Neural cell (in vitro differentiated cells): ENCODE data around the gene STXBP5. TPM values are rescaled to one million over a fixed set of nuclear protein-coding genes. Genes with fewer than 3 reads are reported as not detected.

Source experiments
- H2AFZ ChIP-seq: fragments of 200-600, 300-800 bp; sonication (generic), shearing (Covaris generic); 2 replicates; pipeline ENCODE4 v1.6.0; 2014; ENCODE audit warnings: low read depth, mild to moderate bottlenecking, antibody characterized with exemption, low read length, moderate library complexity
- H3F3A ChIP-seq: fragments of 200-600 bp; shearing (Covaris generic); 2 replicates; pipeline ENCODE4 v1.6.1; 2016; ENCODE audit warnings: mild to moderate bottlenecking, moderate library complexity, mixed read lengths, antibody characterized with exemption, low read length; ENCODE audit not compliant: insufficient read depth, poor library complexity, severe bottlenecking
- H3K27ac ChIP-seq: fragments of 200-600, 300-800 bp; sonication (generic), shearing (Covaris generic); 2 replicates; pipeline ENCODE4 v1.5.1; 2014; ENCODE audit warnings: mild to moderate bottlenecking, low read length, moderate library complexity
- H3K27me3 ChIP-seq: fragments of 300-800, 200-600 bp; sonication (generic), shearing (Covaris generic); 2 replicates; pipeline ENCODE4 v1.6.0; 2014; ENCODE audit warnings: mild to moderate bottlenecking, low read depth, low read length, moderate library complexity; ENCODE audit not compliant: insufficient read depth
- H3K36me3 ChIP-seq: fragments of 300-800, 200-600 bp; sonication (generic), shearing (Covaris generic); 2 replicates; pipeline ENCODE4 v1.5.1; 2014; ENCODE audit warnings: mild to moderate bottlenecking, antibody characterized with exemption, low read length, moderate library complexity; ENCODE audit not compliant: insufficient read depth
- H3K4me2 ChIP-seq: fragments of 300-800, 200-600 bp; sonication (generic), shearing (Covaris generic); 2 replicates; pipeline ENCODE4 v1.6.0; 2014; ENCODE audit warnings: mild to moderate bottlenecking, low read length
- H3K4me3 ChIP-seq: fragments of 300-800, 200-600 bp; sonication (generic), shearing (Covaris generic); 2 replicates; pipeline ENCODE4 v1.5.1; 2014; ENCODE audit warnings: mild to moderate bottlenecking, low read length, moderate library complexity
- H3K79me2 ChIP-seq: fragments of 200-600 bp; shearing (Covaris generic); replicated peaks from 2 replicates; pipeline ENCODE4 v1.6.0; 2014; ENCODE audit warnings: mild to moderate bottlenecking, low read length, moderate library complexity; ENCODE audit not compliant: insufficient read depth
- H3K9ac ChIP-seq: fragments of 300-800, 200-600 bp; sonication (generic), shearing (Covaris generic); 2 replicates; pipeline ENCODE4 v1.6.1; 2016; ENCODE audit warnings: mild to moderate bottlenecking, low read length, mixed read lengths
- H3K9me2 ChIP-seq: fragments of 200-600 bp; shearing (Covaris generic); 2 replicates; pipeline ENCODE4 v1.6.1; 2016; ENCODE audit warnings: mild to moderate bottlenecking, low read length, mixed read lengths; ENCODE audit not compliant: insufficient read depth
- H3K9me3 ChIP-seq: fragments of 200-600, 300-800 bp; sonication (generic), shearing (Covaris generic); 2 replicates; pipeline ENCODE4 v1.6.1; 2016; ENCODE audit warnings: mild to moderate bottlenecking, mixed run types, low read length, moderate library complexity, mixed read lengths
- H4K20me1 ChIP-seq: fragments of 200-600 bp; shearing (Covaris generic); 2 replicates; pipeline ENCODE4 v1.6.1; 2016; ENCODE audit warnings: mild to moderate bottlenecking, mixed run types; ENCODE audit not compliant: insufficient read depth
- EP300 ChIP-seq: fragments of 450-650 bp; conservative IDR thresholded peaks from 2 replicates; pipeline ENCODE4 v1.6.1; 2014; ENCODE audit warnings: antibody characterized with exemption, mild to moderate bottlenecking, moderate library complexity; ENCODE audit not compliant: poor library complexity, severe bottlenecking
- EZH2 ChIP-seq: fragments of 200-600, 300-800 bp; shearing (Covaris generic), sonication (generic); IDR thresholded peaks from 2 replicates; pipeline ENCODE4 v1.6.1; 2014; ENCODE audit warnings: antibody characterized with exemption, low read length, borderline replicate concordance, mild to moderate bottlenecking; ENCODE audit not compliant: insufficient read depth, poor library complexity, severe bottlenecking
- RAD21 ChIP-seq: fragments of 450-650 bp; conservative IDR thresholded peaks from 2 replicates; pipeline ENCODE4 v1.6.1; 2014; ENCODE audit warnings: antibody characterized with exemption, mild to moderate bottlenecking, moderate library complexity
- SMC3 ChIP-seq: fragments of 450-650 bp; conservative IDR thresholded peaks from 2 replicates; pipeline ENCODE4 v1.6.1; 2014; ENCODE audit warnings: antibody characterized with exemption, mild to moderate bottlenecking, moderate library complexity; ENCODE audit not compliant: poor library complexity
- TAF1 ChIP-seq: IDR thresholded peaks from 2 replicates; pipeline ENCODE4 v1.6.1; 2012; ENCODE audit warnings: low read depth
- polyA plus RNA-seq: library from polyadenylated mRNA; depleted of rRNA; stranded (reverse); fragments of >200 nt; gene quantifications from 2 replicates; pipeline ENCODE4 v1.2.3, GENCODE V29; 2014
- TF ChIP-seq, protein P1 (sequence below): fragments of 450-650 bp; IDR thresholded peaks from 2 replicates; pipeline ENCODE4 v1.5.1; 2014; ENCODE audit warnings: antibody characterized with exemption, mild to moderate bottlenecking, moderate library complexity; ENCODE audit not compliant: poor library complexity, severe bottlenecking

STXBP5 gene
- polyA plus RNA-seq, 1 donor from 2014 or later: 56.4 TPM

DNA sequence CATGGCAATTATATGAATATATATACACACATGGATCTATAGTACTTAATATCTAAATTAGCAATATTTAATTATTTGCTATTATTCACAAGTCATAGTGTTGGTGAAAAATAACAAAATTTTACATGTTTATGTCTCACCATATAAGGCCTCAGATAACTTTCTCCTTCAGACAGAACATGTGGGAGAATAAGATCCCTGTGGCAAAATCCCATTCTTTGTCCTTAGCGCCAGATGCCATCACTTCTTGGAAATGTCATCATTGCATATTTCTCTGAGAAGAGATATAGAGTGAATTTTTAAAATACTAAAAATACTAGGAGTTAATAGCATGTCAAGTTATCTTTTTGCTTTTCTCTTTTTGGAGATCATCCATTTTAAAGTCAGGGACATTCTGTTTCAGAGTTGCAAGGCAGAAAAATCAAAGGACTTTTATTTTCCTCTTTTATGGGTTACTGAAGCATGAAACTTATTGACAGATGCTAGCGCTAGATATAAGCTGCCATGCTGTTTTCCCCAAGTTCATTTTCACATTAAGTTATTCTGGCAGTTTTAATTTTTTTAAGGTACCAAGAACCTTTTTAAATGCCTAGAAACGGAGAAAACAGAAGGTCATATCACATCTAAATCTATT is 30.4 kb upstream of the STXBP5 start:
- no peak overlapping the region for H3K9ac ChIP-seq
- no peaks in the 10 kb centered on the region for H3K79me2 ChIP-seq
- no peak overlapping the region for H2AFZ ChIP-seq
- no peak overlapping the region for H3K4me3 ChIP-seq
- H3K9me2 ChIP-seq: no peaks in the 10 kb centered on the region
- H3K27ac ChIP-seq: no peak overlapping the region
- TF ChIP-seq EZH2: no peak
- TF ChIP-seq, protein P1, sequence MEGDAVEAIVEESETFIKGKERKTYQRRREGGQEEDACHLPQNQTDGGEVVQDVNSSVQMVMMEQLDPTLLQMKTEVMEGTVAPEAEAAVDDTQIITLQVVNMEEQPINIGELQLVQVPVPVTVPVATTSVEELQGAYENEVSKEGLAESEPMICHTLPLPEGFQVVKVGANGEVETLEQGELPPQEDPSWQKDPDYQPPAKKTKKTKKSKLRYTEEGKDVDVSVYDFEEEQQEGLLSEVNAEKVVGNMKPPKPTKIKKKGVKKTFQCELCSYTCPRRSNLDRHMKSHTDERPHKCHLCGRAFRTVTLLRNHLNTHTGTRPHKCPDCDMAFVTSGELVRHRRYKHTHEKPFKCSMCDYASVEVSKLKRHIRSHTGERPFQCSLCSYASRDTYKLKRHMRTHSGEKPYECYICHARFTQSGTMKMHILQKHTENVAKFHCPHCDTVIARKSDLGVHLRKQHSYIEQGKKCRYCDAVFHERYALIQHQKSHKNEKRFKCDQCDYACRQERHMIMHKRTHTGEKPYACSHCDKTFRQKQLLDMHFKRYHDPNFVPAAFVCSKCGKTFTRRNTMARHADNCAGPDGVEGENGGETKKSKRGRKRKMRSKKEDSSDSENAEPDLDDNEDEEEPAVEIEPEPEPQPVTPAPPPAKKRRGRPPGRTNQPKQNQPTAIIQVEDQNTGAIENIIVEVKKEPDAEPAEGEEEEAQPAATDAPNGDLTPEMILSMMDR: no peak
- no peaks in the 10 kb centered on the region for H3K27me3 ChIP-seq
- no peaks in the 10 kb centered on the region for H3K9me3 ChIP-seq
- H3F3A ChIP-seq: no peaks in the 10 kb centered on the region
- H3K36me3 ChIP-seq: no peaks in the 10 kb centered on the region
- H4K20me1 ChIP-seq: no peaks in the 10 kb centered on the region
- H3K4me2 ChIP-seq: no peak overlapping the region

DNA sequence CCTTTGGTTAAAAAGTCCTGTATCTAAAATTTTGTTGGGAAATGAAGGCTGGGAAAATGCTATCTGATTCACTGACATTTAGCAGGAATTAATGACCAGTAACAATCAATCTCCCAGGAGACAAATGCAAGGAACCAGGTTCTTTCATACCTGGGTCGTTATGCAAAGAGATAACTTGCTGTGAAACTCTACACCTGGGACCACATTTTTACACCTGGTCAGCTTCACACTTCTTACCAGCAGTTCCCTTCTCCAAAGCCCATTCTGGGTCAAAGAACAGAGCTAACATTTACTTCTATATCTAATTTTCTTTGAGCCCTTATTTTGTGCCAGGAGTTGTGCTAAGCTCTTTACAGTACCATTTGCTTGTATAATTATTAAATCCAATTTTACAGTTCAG is 27.4 kb upstream of the STXBP5 start:
- H3K9me2 ChIP-seq: no peaks in the 10 kb centered on the region
- TF ChIP-seq RAD21: no peak
- TF ChIP-seq EP300: no peak

DNA sequence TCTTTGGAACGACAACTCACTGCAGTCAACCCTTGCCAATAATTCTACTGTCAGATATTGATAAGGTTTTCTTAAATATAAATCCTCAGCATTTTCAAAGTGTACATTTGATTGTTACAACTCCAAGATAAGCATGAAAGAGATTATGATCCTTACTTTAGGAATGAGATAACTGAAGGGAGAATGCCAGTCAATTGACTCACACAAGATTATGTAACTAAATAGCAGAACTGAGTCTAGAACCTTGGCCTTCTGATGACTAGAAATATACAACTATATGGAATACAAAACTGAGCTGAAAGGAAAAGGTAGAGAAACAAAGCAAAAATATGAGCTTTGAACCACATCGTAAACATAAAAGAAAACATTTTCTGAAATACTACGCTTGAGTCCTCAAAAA is 26.9 kb upstream of the STXBP5 start:
- H3K9ac ChIP-seq: no peak overlapping the region
- H3K4me3 ChIP-seq: no peak overlapping the region
- no peaks in the 10 kb centered on the region for H3K9me3 ChIP-seq
- H3F3A ChIP-seq: no peaks in the 10 kb centered on the region
- no peaks in the 10 kb centered on the region for H3K36me3 ChIP-seq
- no peaks in the 10 kb centered on the region for H3K79me2 ChIP-seq
- no peak for TF ChIP-seq TAF1
- TF ChIP-seq EZH2: no peak
- no peaks in the 10 kb centered on the region for H3K9me2 ChIP-seq
- H3K27ac ChIP-seq: no peak overlapping the region
- H3K27me3 ChIP-seq: no peaks in the 10 kb centered on the region
- H4K20me1 ChIP-seq: no peaks in the 10 kb centered on the region
- no peak overlapping the region for H3K4me2 ChIP-seq
- H2AFZ ChIP-seq: no peak overlapping the region

More for the DNA sequence above, 27.4 kb upstream of the STXBP5 start:
- Histone ChIP-seq H3K4me2 (no peak overlapping the region), H3K27ac (no peak overlapping the region), H4K20me1 (no peaks in the 10 kb centered on the region), H3F3A (no peaks in the 10 kb centered on the region), H3K79me2 (no peaks in the 10 kb centered on the region), H3K4me3 (no peak overlapping the region), H2AFZ (no peak overlapping the region), H3K27me3 (no peaks in the 10 kb centered on the region), H3K9ac (no peak overlapping the region), H3K9me3 (no peaks in the 10 kb centered on the region), H3K36me3 (no peaks in the 10 kb centered on the region)

DNA sequence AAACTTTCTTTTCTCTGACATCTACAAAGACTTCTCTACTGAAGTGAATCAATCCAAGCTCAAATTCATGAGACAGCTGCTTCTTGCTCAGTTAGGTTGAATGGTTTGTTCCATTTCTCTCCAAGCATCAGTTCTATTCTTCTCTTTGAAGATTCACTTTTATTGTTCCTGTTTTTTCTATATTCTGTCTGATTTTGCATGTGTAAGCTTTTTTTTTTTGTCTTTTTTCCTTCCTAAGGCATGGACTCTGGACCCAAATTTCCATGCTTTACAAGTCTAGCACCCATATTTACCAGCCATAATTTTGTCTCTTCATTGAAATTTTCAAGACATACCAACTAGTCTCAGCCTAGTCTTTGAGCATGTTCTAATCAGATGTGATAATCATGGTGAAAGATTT is 25.9 kb upstream of the STXBP5 start:
- TF ChIP-seq SMC3 (no peak), EZH2 (no peak)
- no peak overlapping the region for H3K9ac ChIP-seq
- H3F3A ChIP-seq: no peaks in the 10 kb centered on the region
- H3K27me3 ChIP-seq: no peaks in the 10 kb centered on the region
- no peak overlapping the region for H3K4me3 ChIP-seq
- no peak overlapping the region for H2AFZ ChIP-seq
- H3K9me2 ChIP-seq: no peaks in the 10 kb centered on the region
- no peaks in the 10 kb centered on the region for H3K79me2 ChIP-seq
- H3K27ac ChIP-seq: no peak overlapping the region
- H3K4me2 ChIP-seq: no peak overlapping the region
- H4K20me1 ChIP-seq: no peaks in the 10 kb centered on the region
- H3K36me3 ChIP-seq: no peaks in the 10 kb centered on the region
- H3K9me3 ChIP-seq: no peaks in the 10 kb centered on the region
